ENCODE measurements around the gene BICDL1. TPM values are rescaled to one million over a fixed set of nuclear protein-coding genes. Genes with fewer than 3 reads are reported as not detected.

Gene BICDL1
- total RNA-seq, 1 experiment from 2014 or later = 18.2 TPM

- TF ChIP-seq, protein P1, sequence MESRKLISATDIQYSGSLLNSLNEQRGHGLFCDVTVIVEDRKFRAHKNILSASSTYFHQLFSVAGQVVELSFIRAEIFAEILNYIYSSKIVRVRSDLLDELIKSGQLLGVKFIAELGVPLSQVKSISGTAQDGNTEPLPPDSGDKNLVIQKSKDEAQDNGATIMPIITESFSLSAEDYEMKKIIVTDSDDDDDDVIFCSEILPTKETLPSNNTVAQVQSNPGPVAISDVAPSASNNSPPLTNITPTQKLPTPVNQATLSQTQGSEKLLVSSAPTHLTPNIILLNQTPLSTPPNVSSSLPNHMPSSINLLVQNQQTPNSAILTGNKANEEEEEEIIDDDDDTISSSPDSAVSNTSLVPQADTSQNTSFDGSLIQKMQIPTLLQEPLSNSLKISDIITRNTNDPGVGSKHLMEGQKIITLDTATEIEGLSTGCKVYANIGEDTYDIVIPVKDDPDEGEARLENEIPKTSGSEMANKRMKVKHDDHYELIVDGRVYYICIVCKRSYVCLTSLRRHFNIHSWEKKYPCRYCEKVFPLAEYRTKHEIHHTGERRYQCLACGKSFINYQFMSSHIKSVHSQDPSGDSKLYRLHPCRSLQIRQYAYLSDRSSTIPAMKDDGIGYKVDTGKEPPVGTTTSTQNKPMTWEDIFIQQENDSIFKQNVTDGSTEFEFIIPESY (IDR thresholded peaks at IDR 0.05; ENCODE audit: extremely low read depth, insufficient replicate concordance, low read length) = no peak
- TF ChIP-seq ELF1 (IDR thresholded peaks at IDR 0.05; ENCODE audit: borderline replicate concordance, low read depth) (no peak), ZFX (IDR thresholded peaks at IDR 0.05) (no peak), SRF (IDR thresholded peaks at IDR 0.05; ENCODE audit: low read depth) (no peak), CEBPB (IDR thresholded peaks at IDR 0.05; ENCODE audit: low read depth) (no peak), POLR2AphosphoS5 (IDR thresholded peaks at IDR 0.05; ENCODE audit: low read depth, low read length) (no peak), EGR1 (IDR thresholded peaks at IDR 0.05; ENCODE audit: low read depth) (no peak)
Measured at GRCh38 chr12:120102189-120103043, 113.4 kb downstream of the BICDL1 start (continued).

GRCh38 chr12:120103044-120103338 lies 114.0 kb downstream of the BICDL1 start:
- intact Hi-C loops (cut with micrococcal nuclease) = no loop called here
- Histone ChIP-seq H3K36me3 (ENCODE audit: control insufficient read depth in 1 of 2, insufficient read depth in 2 of 2, low read length in 2 of 2) (peaks cover 6 to 16% of the 10 kb centered on the region in 2 experiments; a peak in 2 of 4 replicates), H3K9me2 (ENCODE audit: insufficient read depth) (no peaks in the 10 kb centered on the region), H3K4me2 (ENCODE audit: low read length) (no peak overlapping the region), H3K27me3 (ENCODE audit: insufficient read depth, low read length) (no peaks in the 10 kb centered on the region), H3K4me1 (ENCODE audit: control insufficient read depth in 1 of 2, insufficient read depth in 2 of 2, low read length in 2 of 2) (peaks cover 5 to 7% of the 10 kb centered on the region in 2 experiments), H3K4me3 (replicated peaks in 1 of 2; ENCODE audit: low read depth in 1 of 2, low read length in 2 of 2) (no peak overlapping the region), H3K9ac (ENCODE audit: low read length) (no peak overlapping the region), H4K20me1 (ENCODE audit: insufficient read depth) (no peaks in the 10 kb centered on the region), H3K27ac (ENCODE audit: low read depth, low read length) (no peak overlapping the region), H3K79me2 (ENCODE audit: insufficient read depth, low read length) (peaks cover 82% of the 10 kb centered on the region), H2AFZ (ENCODE audit: low read depth, low read length, poor library complexity, severe bottlenecking) (no peak overlapping the region), H3K9me3 (ENCODE audit: control insufficient read depth in 1 of 2, insufficient read depth in 1 of 2, low read depth in 1 of 2, low read length in 2 of 2) (no peaks in the 10 kb centered on the region)
- ATAC-seq (no peak), DNase-seq (ENCODE audit: low read depth, low spot score) (no peak)
- TF ChIP-seq ELF1 (IDR thresholded peaks at IDR 0.05; ENCODE audit: borderline replicate concordance, low read depth) = no peak
- no peak for TF ChIP-seq ZFX (IDR thresholded peaks at IDR 0.05)
- TF ChIP-seq POLR2A (IDR thresholded peaks at IDR 0.05; ENCODE audit: borderline replicate concordance, extremely low read depth, insufficient read depth, insufficient read length) = no peak
- no peak for TF ChIP-seq CBX3 (IDR thresholded peaks at IDR 0.05; ENCODE audit: low read depth)
- TF ChIP-seq EZH2 (IDR thresholded peaks at IDR 0.05) = no peak
- ChIA-PET RAD21 (ENCODE audit: low non-redundant PET in 1 of 2, low total read pairs in 2 of 2, uncharacterized antibody in 2 of 2, unreplicated experiment in 2 of 2) (no interaction called here), POLR2A (no interaction called here), CTCF (no interaction called here)
- BruUV-seq (replicated peaks) = no TSS peak
